Measurements from ENCODE around the gene PCIF1.

Gene PCIF1

DNA sequence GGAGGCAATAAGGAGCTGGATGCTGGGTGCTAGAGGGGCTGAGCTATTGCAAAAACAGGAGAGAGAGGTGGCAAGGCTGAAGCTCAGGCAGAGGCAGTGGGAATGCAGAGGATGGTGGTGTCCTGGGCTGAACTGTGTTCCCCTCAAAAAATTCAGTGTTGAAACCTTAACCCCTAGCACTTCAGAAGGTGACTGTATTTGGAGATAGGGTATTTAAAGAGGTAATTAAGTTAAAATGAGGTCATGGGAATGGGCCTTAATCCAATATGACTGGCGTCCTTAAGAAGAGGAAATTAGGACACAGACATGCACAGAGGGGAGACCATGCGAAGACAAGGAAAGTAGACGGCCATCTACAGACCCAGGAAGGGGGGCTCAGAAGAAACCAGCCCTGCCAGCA, 62.7 kb downstream of the PCIF1 start:
- DNase-seq: no peak
